Neural cell (in vitro differentiated cells): ENCODE data around the gene BORA. TPM values are rescaled to one million over a fixed set of nuclear protein-coding genes. Genes with fewer than 3 reads are reported as not detected.

ENCODE experiments used
- H2AFZ ChIP-seq: fragments of 200-600, 300-800 bp; sonication (generic), shearing (Covaris generic); 2 replicates; pipeline ENCODE4 v1.6.0; 2014; ENCODE audit warnings: low read depth, mild to moderate bottlenecking, antibody characterized with exemption, low read length, moderate library complexity
- H3F3A ChIP-seq: fragments of 200-600 bp; shearing (Covaris generic); 2 replicates; pipeline ENCODE4 v1.6.1; 2016; ENCODE audit warnings: mild to moderate bottlenecking, moderate library complexity, mixed read lengths, antibody characterized with exemption, low read length; ENCODE audit not compliant: insufficient read depth, poor library complexity, severe bottlenecking
- H3K27ac ChIP-seq: fragments of 200-600, 300-800 bp; sonication (generic), shearing (Covaris generic); 2 replicates; pipeline ENCODE4 v1.5.1; 2014; ENCODE audit warnings: mild to moderate bottlenecking, low read length, moderate library complexity
- H3K27me3 ChIP-seq: fragments of 300-800, 200-600 bp; sonication (generic), shearing (Covaris generic); 2 replicates; pipeline ENCODE4 v1.6.0; 2014; ENCODE audit warnings: mild to moderate bottlenecking, low read depth, low read length, moderate library complexity; ENCODE audit not compliant: insufficient read depth
- H3K36me3 ChIP-seq: fragments of 300-800, 200-600 bp; sonication (generic), shearing (Covaris generic); 2 replicates; pipeline ENCODE4 v1.5.1; 2014; ENCODE audit warnings: mild to moderate bottlenecking, antibody characterized with exemption, low read length, moderate library complexity; ENCODE audit not compliant: insufficient read depth
- H3K4me2 ChIP-seq: fragments of 300-800, 200-600 bp; sonication (generic), shearing (Covaris generic); 2 replicates; pipeline ENCODE4 v1.6.0; 2014; ENCODE audit warnings: mild to moderate bottlenecking, low read length
- H3K4me3 ChIP-seq: fragments of 300-800, 200-600 bp; sonication (generic), shearing (Covaris generic); 2 replicates; pipeline ENCODE4 v1.5.1; 2014; ENCODE audit warnings: mild to moderate bottlenecking, low read length, moderate library complexity
- H3K79me2 ChIP-seq: fragments of 200-600 bp; shearing (Covaris generic); replicated peaks from 2 replicates; pipeline ENCODE4 v1.6.0; 2014; ENCODE audit warnings: mild to moderate bottlenecking, low read length, moderate library complexity; ENCODE audit not compliant: insufficient read depth
- H3K9ac ChIP-seq: fragments of 300-800, 200-600 bp; sonication (generic), shearing (Covaris generic); 2 replicates; pipeline ENCODE4 v1.6.1; 2016; ENCODE audit warnings: mild to moderate bottlenecking, low read length, mixed read lengths
- H3K9me2 ChIP-seq: fragments of 200-600 bp; shearing (Covaris generic); 2 replicates; pipeline ENCODE4 v1.6.1; 2016; ENCODE audit warnings: mild to moderate bottlenecking, low read length, mixed read lengths; ENCODE audit not compliant: insufficient read depth
- H3K9me3 ChIP-seq: fragments of 200-600, 300-800 bp; sonication (generic), shearing (Covaris generic); 2 replicates; pipeline ENCODE4 v1.6.1; 2016; ENCODE audit warnings: mild to moderate bottlenecking, mixed run types, low read length, moderate library complexity, mixed read lengths
- H4K20me1 ChIP-seq: fragments of 200-600 bp; shearing (Covaris generic); 2 replicates; pipeline ENCODE4 v1.6.1; 2016; ENCODE audit warnings: mild to moderate bottlenecking, mixed run types; ENCODE audit not compliant: insufficient read depth
- EP300 ChIP-seq: fragments of 450-650 bp; conservative IDR thresholded peaks from 2 replicates; pipeline ENCODE4 v1.6.1; 2014; ENCODE audit warnings: antibody characterized with exemption, mild to moderate bottlenecking, moderate library complexity; ENCODE audit not compliant: poor library complexity, severe bottlenecking
- EZH2 ChIP-seq: fragments of 200-600, 300-800 bp; shearing (Covaris generic), sonication (generic); IDR thresholded peaks from 2 replicates; pipeline ENCODE4 v1.6.1; 2014; ENCODE audit warnings: antibody characterized with exemption, low read length, borderline replicate concordance, mild to moderate bottlenecking; ENCODE audit not compliant: insufficient read depth, poor library complexity, severe bottlenecking
- MXI1 ChIP-seq: fragments of 450-650 bp; conservative IDR thresholded peaks from 2 replicates; pipeline ENCODE4 v1.6.1; 2014; ENCODE audit warnings: antibody characterized with exemption, mild to moderate bottlenecking; ENCODE audit not compliant: poor library complexity, severe bottlenecking
- POLR2AphosphoS5 ChIP-seq: IDR thresholded peaks from 2 replicates; pipeline ENCODE4 v1.6.1; 2012
- RAD21 ChIP-seq: fragments of 450-650 bp; conservative IDR thresholded peaks from 2 replicates; pipeline ENCODE4 v1.6.1; 2014; ENCODE audit warnings: antibody characterized with exemption, mild to moderate bottlenecking, moderate library complexity
- SMC3 ChIP-seq: fragments of 450-650 bp; conservative IDR thresholded peaks from 2 replicates; pipeline ENCODE4 v1.6.1; 2014; ENCODE audit warnings: antibody characterized with exemption, mild to moderate bottlenecking, moderate library complexity; ENCODE audit not compliant: poor library complexity
- TAF1 ChIP-seq: IDR thresholded peaks from 2 replicates; pipeline ENCODE4 v1.6.1; 2012; ENCODE audit warnings: low read depth
- polyA plus RNA-seq: library from polyadenylated mRNA; depleted of rRNA; stranded (reverse); fragments of >200 nt; gene quantifications from 2 replicates; pipeline ENCODE4 v1.2.3, GENCODE V29; 2014
- TF ChIP-seq, protein P1 (sequence below): IDR thresholded peaks from 2 replicates; pipeline ENCODE4 v1.6.1; 2012; ENCODE audit warnings: borderline replicate concordance
- TF ChIP-seq, protein P2 (sequence below): fragments of 450-650 bp; IDR thresholded peaks from 2 replicates; pipeline ENCODE4 v1.5.1; 2014; ENCODE audit warnings: antibody characterized with exemption, mild to moderate bottlenecking, moderate library complexity; ENCODE audit not compliant: poor library complexity, severe bottlenecking

BORA gene
- polyA plus RNA-seq, 1 donor from 2014 or later, result 3.7 TPM

DNA sequence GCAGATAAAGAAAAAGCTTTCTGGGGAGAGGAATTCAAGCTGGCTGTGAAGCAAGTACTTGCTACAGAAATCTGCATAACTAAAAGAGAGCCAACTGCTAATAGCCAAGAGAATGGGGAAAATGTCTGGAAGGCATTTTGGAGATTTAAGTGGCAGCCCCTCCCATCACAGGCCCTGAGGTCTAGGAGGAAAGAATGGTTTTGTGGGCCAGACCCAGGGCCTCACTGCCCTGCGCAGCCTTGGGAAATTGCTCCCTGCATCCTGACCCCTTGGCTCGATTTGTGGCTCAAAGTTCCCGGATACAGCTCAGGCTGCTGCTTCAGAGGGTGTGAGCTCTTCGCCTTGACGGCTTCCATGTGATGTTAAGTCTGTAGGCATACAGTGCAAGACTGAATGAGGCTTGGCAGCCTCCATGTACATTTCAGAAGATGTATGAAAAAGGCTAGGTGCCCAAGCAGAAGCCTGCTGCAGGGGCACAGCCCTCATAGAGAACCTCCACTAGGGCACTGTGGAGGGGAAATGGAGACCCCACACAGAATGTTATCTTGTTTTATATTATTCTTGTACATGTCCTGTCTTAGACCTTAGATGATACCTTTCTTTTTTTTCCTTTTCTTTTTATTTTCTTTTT lies 34.7 kb upstream of the BORA start:
- Histone ChIP-seq H3K27ac (no peak overlapping the region), H3K79me2 (no peaks in the 10 kb centered on the region), H2AFZ (no peak overlapping the region), H3K9me2 (no peaks in the 10 kb centered on the region), H3F3A (no peaks in the 10 kb centered on the region), H4K20me1 (no peaks in the 10 kb centered on the region), H3K9ac (no peak overlapping the region), H3K9me3 (peaks cover 5% of the 10 kb centered on the region), H3K27me3 (no peaks in the 10 kb centered on the region), H3K4me2 (no peak overlapping the region), H3K36me3 (no peaks in the 10 kb centered on the region), H3K4me3 (no peak overlapping the region)
- TF ChIP-seq MXI1 (no peak), EZH2 (no peak), POLR2AphosphoS5 (no peak), RAD21 (no peak), TAF1 (no peak), EP300 (no peak), SMC3 (no peak)
- TF ChIP-seq, protein P1, sequence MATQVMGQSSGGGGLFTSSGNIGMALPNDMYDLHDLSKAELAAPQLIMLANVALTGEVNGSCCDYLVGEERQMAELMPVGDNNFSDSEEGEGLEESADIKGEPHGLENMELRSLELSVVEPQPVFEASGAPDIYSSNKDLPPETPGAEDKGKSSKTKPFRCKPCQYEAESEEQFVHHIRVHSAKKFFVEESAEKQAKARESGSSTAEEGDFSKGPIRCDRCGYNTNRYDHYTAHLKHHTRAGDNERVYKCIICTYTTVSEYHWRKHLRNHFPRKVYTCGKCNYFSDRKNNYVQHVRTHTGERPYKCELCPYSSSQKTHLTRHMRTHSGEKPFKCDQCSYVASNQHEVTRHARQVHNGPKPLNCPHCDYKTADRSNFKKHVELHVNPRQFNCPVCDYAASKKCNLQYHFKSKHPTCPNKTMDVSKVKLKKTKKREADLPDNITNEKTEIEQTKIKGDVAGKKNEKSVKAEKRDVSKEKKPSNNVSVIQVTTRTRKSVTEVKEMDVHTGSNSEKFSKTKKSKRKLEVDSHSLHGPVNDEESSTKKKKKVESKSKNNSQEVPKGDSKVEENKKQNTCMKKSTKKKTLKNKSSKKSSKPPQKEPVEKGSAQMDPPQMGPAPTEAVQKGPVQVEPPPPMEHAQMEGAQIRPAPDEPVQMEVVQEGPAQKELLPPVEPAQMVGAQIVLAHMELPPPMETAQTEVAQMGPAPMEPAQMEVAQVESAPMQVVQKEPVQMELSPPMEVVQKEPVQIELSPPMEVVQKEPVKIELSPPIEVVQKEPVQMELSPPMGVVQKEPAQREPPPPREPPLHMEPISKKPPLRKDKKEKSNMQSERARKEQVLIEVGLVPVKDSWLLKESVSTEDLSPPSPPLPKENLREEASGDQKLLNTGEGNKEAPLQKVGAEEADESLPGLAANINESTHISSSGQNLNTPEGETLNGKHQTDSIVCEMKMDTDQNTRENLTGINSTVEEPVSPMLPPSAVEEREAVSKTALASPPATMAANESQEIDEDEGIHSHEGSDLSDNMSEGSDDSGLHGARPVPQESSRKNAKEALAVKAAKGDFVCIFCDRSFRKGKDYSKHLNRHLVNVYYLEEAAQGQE, result no peak
- TF ChIP-seq, protein P2, sequence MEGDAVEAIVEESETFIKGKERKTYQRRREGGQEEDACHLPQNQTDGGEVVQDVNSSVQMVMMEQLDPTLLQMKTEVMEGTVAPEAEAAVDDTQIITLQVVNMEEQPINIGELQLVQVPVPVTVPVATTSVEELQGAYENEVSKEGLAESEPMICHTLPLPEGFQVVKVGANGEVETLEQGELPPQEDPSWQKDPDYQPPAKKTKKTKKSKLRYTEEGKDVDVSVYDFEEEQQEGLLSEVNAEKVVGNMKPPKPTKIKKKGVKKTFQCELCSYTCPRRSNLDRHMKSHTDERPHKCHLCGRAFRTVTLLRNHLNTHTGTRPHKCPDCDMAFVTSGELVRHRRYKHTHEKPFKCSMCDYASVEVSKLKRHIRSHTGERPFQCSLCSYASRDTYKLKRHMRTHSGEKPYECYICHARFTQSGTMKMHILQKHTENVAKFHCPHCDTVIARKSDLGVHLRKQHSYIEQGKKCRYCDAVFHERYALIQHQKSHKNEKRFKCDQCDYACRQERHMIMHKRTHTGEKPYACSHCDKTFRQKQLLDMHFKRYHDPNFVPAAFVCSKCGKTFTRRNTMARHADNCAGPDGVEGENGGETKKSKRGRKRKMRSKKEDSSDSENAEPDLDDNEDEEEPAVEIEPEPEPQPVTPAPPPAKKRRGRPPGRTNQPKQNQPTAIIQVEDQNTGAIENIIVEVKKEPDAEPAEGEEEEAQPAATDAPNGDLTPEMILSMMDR, result no peak

DNA sequence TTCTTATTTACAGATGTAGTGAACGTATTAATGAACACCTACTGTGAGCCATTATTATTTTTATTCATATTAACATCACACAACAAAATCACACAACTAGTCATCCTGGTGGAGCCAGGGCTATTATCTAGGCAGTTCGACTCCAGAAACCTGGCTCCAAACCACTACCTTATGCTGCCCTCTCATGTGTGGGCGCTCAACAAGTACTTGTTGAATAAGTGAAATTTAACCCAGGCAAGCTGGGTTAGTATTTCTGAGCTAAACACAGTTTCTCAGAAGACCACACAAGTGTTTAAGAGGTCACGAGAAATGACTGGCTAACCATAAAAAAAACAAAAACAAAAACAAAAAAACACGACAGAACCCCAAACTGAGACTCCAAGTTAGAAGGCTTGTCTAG lies 33.9 kb upstream of the BORA start:
- Histone ChIP-seq H3F3A (no peaks in the 10 kb centered on the region), H3K9me3 (peaks cover 5% of the 10 kb centered on the region), H4K20me1 (no peaks in the 10 kb centered on the region), H3K27ac (peak overlapping the region; percentile 25), H3K9ac (no peak overlapping the region), H3K9me2 (no peaks in the 10 kb centered on the region), H3K27me3 (no peaks in the 10 kb centered on the region), H3K36me3 (no peaks in the 10 kb centered on the region), H2AFZ (no peak overlapping the region), H3K79me2 (no peaks in the 10 kb centered on the region), H3K4me2 (no peak overlapping the region), H3K4me3 (no peak overlapping the region)
- TF ChIP-seq RAD21, result no peak
- no peak for TF ChIP-seq TAF1
- no peak for TF ChIP-seq EP300
- no peak for TF ChIP-seq POLR2AphosphoS5
- TF ChIP-seq, protein P1, result no peak
- TF ChIP-seq MXI1, result no peak
- no peak for TF ChIP-seq EZH2
- TF ChIP-seq, protein P2, result no peak
- TF ChIP-seq SMC3, result no peak
